HG02588 (cell line): ENCODE data around the gene GRID1.

ENCODE experiments used
- ATAC-seq: cut with Tn5 transposase; IDR thresholded peaks from one replicate; pipeline ENCODE4 v1.9.1; 2021; ENCODE audit warnings: mild to moderate bottlenecking, moderate library complexity; ENCODE audit not compliant: unreplicated experiment

Gene GRID1

DNA sequence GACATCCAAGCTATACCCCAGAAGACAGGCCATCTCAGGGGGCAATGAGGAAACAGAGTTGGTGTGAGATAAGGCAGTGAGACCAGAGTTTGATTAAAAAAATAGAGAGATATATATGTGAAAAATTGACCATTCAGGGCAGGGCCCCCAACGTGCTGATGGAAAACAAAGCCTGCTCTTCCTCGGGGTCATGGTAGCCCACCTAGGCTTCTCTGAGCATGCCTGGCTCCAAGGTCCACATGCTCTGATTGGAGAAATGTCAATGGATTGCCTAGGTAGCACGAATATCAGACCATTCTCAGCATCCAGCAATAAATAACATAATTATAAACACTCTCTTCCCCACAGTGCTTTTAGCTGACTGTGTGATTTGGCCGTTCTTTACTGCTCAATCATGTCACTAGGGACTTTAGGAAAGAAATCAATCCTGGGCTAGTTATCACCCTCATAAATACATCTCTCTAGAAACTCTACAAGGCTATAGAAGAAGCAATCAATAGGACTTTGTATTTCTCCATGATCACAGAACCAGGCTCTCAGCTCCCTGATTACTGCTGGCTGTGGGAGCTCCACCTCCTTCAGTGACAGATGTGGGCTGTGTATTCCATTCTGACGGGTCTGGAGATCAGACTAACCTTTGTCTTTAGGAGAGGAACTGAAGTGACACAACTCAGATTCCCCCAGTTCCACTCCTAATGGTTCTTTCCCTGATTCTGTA lies 766.4 kb downstream of the GRID1 start:
- ATAC-seq, result no peak

DNA sequence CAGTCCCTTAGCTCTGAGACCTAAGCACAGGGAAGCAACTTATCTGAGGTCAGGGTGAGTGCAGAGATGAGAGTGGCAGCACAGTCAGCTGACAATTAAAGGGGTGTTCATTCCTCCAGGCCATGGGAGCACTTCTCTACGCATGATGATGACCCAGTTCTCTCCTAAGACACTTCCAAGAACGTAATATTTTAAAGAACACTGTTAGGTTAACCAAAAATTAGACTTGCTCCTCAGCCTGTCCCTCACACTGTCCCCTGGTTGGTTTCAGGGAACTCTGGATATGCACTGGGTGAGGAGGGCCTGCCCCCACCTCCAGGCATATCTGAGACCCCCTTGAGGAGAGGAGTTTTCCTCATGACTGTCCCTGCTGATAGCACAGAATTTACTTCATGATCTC lies 767.5 kb downstream of the GRID1 start:
- peak; percentile 14 for ATAC-seq

DNA sequence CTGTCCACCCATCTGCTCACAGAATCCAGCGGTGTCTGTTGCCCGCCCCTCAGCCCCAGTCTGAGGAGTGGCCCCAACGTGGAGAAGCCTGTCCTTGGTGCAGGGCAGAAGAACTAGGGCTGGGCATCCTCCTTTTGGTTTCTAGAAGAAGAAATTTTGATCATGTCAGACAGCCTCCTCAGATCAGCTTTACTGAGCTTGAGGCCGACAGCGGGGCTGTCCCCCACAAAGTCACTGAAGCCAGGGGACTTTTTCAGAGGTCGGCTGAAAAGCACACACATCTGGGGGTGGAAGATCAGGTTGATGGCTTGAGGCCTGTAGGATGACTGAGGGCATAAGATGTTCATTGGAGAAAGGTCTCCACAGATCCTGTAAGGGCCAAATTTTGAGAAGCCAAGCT lies 767.9 kb downstream of the GRID1 start:
- peak; percentile 76 for ATAC-seq

DNA sequence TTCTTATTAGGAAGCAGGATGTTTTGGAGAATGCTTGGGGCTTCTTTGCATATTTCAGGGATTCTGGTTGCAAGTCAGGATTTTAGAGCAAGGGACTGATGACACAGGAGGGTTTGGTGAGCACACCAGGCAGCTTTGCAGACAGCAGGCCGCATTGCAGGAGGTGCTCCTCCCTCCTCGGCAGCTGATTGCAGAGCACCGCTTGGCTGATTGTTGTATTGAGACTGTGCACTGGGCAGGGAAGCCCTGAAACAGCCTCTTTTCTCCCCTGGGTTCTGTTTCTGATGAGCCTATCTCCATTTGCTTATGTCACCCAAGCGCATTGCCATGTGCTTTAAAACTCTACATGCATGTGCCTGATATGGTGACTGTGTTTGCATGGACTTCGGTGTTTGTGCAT lies 769.6 kb downstream of the GRID1 start:
- ATAC-seq, result no peak

DNA sequence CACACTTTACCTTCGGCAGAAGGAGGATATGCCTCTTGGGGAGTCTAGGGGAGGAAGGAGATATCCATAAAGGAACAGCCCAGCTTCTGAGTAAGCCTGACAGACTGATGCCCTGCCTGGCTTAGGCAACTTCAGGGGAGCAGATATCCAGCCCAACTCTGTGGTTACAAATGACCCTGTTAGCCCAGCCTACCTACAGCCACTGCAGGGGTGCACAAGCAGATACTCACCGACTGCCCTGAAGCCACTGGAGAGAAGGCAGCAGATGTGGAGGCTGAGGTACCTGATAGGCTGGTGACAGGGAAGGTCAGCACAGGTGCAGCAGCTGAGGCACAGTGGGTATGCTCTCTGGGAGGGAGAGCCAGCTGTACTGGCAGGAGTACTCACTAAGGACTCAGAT lies 770.2 kb downstream of the GRID1 start:
- ATAC-seq, result no peak

DNA sequence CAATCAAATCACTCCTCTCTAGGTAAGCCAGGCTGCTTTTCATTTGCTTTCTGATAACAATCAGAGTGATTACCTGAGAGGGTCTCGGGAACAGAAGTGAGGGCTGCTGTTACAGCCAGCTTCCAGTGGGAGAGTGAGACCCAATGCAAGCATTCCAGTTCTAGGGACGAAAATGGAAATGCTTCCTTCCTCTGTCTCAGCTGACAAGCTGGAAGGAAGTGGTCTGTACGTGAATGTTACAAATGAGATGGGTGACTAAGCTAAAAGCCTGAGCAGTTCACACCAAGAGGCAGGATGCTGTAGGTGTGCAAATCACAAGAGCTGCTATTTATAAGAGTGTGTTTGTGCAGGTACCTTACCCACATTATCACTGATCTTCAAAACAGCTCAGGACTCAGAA lies 772.4 kb downstream of the GRID1 start:
- no peak for ATAC-seq

DNA sequence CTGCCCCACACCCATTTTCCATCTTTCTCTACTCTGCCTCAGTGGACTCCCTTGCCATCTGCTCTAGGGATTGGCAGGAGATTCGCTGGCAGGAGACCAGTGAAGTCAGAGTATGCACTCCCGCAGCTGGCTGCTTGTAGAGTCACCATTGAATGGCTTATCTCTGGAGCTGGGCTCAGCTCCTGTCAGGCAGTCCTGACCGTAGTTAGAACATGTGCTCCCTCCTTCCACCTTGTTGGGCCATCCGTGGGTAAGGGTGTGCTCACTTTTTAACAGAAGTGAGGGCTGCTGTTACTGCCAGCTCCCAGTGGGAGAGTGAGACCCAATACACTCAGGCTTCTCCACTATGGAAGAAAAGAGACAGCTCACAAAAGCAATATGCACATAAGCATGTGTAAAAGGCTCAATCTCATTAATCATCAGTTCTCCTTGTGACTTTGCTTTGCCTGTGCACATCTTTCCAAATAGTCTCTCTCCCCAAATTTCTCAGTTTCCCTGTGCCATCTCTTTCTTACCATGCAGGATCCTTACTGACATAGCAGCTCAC lies 773.3 kb downstream of the GRID1 start:
- ATAC-seq, result no peak

DNA sequence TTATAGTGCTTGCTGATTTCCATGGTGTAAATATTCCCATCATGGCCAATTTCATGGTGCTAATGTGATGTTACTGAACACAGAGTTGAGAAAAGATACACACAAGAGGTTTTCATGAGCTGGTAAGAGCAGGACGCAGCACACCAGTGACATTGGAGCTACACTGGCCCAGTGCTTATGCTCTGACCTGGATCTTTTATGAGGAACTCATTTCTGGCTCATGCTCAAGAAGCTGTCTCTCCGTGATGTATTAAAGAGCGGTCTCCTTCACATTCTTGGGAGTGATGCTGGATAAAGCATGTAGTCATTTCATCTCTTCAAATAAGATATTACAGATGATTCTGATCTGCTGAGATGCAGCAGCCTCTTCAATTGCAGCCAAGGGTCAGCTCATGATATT lies 785.2 kb downstream of the GRID1 start:
- no peak for ATAC-seq

DNA sequence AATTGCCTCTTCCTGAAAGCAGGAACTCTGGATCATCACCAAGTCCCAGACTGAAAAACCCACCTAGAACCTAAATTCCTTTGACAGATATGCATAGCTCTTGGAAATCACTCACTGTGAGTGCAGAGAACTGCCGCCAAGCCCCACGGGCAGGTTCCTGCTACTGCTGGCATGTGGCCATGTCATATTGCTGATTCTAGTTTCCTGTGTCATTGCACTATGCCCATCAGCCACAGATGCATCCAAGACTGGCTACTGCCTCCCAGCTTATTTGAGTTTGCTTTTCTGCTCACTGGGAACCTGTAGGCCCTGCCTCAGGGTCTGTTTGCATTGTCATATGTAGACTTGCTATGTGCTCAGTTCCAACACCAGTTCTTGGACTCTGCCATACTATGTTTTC lies 786.0 kb downstream of the GRID1 start:
- no peak for ATAC-seq

DNA sequence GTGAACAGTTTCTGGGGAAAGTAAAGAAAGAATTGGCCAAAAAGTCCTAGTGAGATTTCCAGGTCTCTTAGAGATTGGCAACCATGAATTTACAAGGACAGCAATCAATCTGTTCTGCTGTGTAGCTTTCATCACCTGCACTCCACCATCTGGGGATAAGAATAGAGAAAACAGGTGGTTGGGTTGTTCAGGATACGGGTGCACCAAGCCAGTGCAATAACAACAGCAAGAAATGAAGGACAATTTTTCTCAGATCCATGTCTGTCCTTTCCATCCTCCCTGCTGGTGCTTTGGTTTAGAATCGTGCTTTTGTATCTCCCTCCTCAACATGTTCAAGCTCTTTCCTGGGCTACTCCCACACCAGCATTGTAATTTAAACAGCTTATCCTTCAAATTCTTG lies 787.7 kb downstream of the GRID1 start:
- ATAC-seq, result no peak

DNA sequence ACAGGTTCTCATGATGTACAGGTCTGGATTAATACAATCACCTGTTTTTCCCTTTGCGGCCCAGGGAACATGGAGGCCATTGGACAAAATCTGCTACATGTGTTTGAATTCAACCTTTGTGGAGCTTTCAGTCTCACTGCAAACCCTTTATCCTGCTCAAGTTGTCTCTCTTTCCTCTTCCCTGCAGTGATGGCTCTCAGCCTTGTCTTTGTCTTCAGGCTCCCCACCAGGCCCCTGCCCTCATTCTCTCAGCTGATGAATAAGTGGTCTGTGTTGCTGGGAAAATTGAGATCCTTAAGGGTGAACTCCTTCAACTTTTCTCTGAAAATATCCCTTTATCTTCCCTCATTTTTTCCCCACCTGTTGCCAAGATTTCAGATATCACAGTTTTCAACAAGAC lies 791.2 kb downstream of the GRID1 start:
- ATAC-seq, result no peak

DNA sequence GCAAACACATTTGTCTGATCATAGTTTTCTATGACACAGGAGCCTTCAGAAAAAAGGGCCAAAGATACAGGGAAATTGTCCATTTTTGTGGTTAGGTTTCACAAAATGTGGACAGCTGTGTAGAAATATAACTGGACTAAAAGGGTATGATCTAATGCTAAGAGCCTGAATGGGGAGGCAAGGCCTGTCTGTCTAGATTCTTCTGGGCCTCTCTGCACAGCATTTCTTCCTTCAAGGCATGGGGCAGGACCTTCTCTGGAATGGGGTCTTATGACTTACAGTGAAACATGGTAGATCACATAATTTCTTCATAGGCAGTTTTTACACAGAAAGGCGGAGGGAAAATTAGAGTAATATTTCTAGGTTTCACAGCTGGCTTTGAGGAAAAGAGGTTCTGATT lies 795.7 kb downstream of the GRID1 start:
- no peak for ATAC-seq

DNA sequence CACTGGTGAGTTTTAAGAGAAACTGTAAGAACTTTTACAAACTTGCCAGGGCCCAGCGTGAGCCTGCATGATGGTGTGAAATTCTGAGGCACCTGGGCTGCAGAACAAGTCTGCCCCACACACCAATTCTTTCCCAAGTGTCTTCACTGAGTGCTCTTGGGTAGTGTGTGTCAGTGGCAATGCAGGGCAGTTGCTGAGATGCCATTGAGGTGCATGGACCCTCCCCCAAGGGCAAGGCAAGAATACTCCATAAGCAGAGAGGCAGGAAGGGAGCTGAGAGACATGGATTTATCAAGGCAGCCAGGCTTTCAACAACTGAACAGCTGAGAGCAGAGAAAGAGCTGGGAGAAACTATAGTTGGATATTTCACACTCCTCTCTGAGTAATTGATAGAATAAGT lies 801.2 kb downstream of the GRID1 start:
- ATAC-seq, result no peak

DNA sequence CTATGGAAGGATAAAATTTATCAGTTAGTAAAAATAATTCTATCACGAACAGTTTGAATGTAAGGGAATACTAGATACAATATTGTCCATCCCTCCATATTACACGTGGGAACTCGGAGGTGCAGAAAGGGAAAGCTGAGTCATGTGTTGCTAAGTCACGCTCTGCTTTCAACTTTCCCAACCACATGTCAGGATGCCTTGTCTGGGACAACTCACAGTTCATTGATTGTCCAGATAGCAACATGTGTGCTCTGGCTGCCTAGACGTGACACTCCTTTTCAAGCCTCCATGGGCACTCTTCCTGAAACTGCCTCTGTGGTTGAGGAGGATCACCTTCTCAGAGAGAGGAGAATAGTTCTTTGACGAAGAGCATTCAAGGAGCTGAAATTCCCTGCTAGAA lies 808.1 kb downstream of the GRID1 start:
- no peak for ATAC-seq

DNA sequence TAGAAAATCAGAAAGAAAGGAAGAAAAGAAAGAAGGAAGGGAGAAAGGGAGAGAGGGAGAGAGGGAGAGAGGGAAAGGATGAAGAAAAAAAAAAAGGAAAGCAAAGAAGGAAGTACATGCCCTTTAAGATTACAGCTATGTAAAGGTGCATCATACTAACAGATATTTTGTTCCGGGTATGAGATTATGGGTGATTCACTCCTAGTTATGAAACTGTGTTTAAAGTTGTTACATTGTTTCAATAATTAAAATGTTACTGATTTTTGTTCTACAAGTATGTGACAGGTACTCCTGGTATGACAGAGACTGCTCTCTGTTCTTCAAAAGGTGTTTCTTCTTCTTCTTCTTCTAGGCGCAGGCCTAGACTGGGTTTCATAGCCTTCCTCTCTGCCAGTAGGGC lies 808.9 kb downstream of the GRID1 start:
- ATAC-seq, result no peak

DNA sequence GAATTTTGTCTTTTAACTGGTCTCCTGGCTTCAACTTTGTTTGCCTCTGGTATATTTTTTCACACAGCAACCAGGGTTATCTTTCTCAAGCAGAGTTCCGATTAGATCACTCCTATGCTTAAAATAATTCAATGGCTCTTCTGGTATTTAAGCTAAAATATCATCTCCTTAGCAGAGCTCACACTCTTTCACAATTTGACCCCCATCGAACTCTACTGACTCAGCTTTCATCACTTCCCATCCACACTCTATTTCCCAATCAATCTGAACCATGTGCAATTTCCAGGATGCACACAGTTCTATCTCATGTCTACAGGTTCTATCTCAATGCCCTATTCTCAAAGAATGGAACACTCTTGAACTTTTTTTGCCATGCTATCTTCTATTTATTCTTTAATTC lies 809.5 kb downstream of the GRID1 start:
- ATAC-seq, result no peak
